IPS DF 6.9 (cell line): ENCODE data around the gene C3orf52.

Experiments
- DNase-seq: peaks from one replicate; pipeline ENCODE4 v3.0.0-alpha.2; 2013; ENCODE audit warnings: low read depth, low spot score
- H3K27ac ChIP-seq: one replicate; pipeline ENCODE4 v1.5.1; 2013; ENCODE audit warnings: low read length, control low read depth
- H3K27me3 ChIP-seq: 2 replicates; pipeline ENCODE4 v1.6.1; 2013; ENCODE audit warnings: mild to moderate bottlenecking, low read length; ENCODE audit not compliant: control insufficient read depth, insufficient read depth
- H3K36me3 ChIP-seq: 2 replicates; pipeline ENCODE4 v1.6.1; 2013; ENCODE audit warnings: low read length; ENCODE audit not compliant: control insufficient read depth, insufficient read depth
- H3K4me1 ChIP-seq: 2 replicates; pipeline ENCODE4 v1.6.1; 2013; ENCODE audit warnings: low read length; ENCODE audit not compliant: control insufficient read depth, insufficient read depth
- H3K4me3 ChIP-seq: 2 replicates; pipeline ENCODE4 v1.5.1; 2013; ENCODE audit warnings: mild to moderate bottlenecking, low read length
- H3K9me3 ChIP-seq: 2 replicates; pipeline ENCODE4 v1.6.1; 2013; ENCODE audit warnings: low read length, inconsistent platforms; ENCODE audit not compliant: control insufficient read depth, insufficient read depth
- WGBS: extraction: QIAGEN DNeasy Blood & Tissue Kit; methylation state at CpG from one replicate; pipeline ENCODE4 v1.1.7; 2013; ENCODE audit warnings: mixed read lengths, missing lambda C conversion rate; ENCODE audit not compliant: insufficient read length, insufficient coverage; 5-methylcytosine and 5-hydroxymethylcytosine counted together

C3orf52 gene

GRCh38 chr3:112136046-112136445 lies 49.9 kb downstream of the C3orf52 start:
- Histone ChIP-seq H3K27me3 (no peaks in the 10 kb centered on the region), H3K4me3 (no peak overlapping the region), H3K27ac (no peak overlapping the region), H3K36me3 (no peaks in the 10 kb centered on the region), H3K4me1 (no peaks in the 10 kb centered on the region), H3K9me3 (no peaks in the 10 kb centered on the region)
- DNase-seq, result no peak
- no CpG with 5 or more reads among the region's 1 CpG for WGBS

GRCh38 chr3:112136959-112137693 lies 50.9 kb downstream of the C3orf52 start:
- no CpG with 5 or more reads among the region's 5 CpGs for WGBS
- no peak overlapping the region for H3K27ac ChIP-seq
- no peak overlapping the region for H3K4me3 ChIP-seq
- H3K36me3 ChIP-seq, result no peaks in the 10 kb centered on the region
- no peaks in the 10 kb centered on the region for H3K9me3 ChIP-seq
- DNase-seq, result peak; percentile 54
- no peaks in the 10 kb centered on the region for H3K27me3 ChIP-seq
- H3K4me1 ChIP-seq, result no peaks in the 10 kb centered on the region

GRCh38 chr3:112137781-112138180 lies 51.6 kb downstream of the C3orf52 start:
- H3K27ac ChIP-seq, result no peak overlapping the region
- WGBS, result no CpG with 5 or more reads among the region's 4 CpGs
- no peak overlapping the region for H3K4me3 ChIP-seq
- H3K27me3 ChIP-seq, result no peaks in the 10 kb centered on the region
- no peaks in the 10 kb centered on the region for H3K36me3 ChIP-seq
- no peaks in the 10 kb centered on the region for H3K9me3 ChIP-seq
- DNase-seq, result no peak
- no peaks in the 10 kb centered on the region for H3K4me1 ChIP-seq

DNA sequence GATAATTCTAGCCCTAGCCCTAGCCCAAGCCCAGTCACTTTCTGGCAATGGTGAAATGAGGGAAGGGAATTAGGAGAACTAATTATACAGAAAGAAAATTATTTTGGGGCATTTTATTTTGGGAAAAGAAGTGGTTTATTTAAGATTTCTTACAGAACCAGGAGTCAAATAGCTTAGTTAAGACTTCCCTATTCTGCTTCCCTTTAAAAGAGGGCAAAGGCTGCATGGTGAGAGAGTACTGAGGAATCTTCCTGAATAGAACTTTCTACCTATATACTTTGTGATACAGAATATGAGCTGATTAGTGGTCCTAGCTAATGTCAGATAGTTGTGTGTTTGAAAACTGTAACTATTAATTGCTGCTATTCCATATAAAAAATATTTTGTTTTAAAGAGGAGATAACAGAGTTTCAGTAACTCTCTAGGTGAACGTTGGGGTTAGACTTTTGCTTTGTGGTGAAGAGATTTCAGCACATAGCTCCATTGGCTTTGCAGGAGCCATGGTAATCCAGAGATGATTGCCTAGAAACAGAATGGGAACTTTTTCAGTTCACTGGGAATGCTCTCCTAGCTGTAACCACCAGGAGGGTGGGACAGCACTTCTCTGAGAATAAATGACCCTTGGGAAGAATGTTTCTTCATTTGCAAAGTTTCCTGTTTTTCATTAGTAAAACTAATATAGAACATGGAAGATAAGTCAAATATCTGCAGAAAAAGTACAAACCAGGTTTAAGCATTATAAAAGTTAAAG lies 52.2 kb downstream of the C3orf52 start:
- H3K9me3 ChIP-seq, result no peaks in the 10 kb centered on the region
- H3K27me3 ChIP-seq, result no peaks in the 10 kb centered on the region
- H3K4me1 ChIP-seq, result no peaks in the 10 kb centered on the region
- no peak overlapping the region for H3K27ac ChIP-seq
- H3K4me3 ChIP-seq, result no peak overlapping the region
- H3K36me3 ChIP-seq, result no peaks in the 10 kb centered on the region
- no peak for DNase-seq
- no CpG with 5 or more reads among the region's 1 CpG for WGBS

GRCh38 chr3:112140584-112140983 lies 54.4 kb downstream of the C3orf52 start:
- no peak overlapping the region for H3K4me3 ChIP-seq
- no peaks in the 10 kb centered on the region for H3K4me1 ChIP-seq
- no peaks in the 10 kb centered on the region for H3K27me3 ChIP-seq
- H3K9me3 ChIP-seq, result no peaks in the 10 kb centered on the region
- no CpG with 5 or more reads among the region's 1 CpG for WGBS
- H3K36me3 ChIP-seq, result no peaks in the 10 kb centered on the region
- H3K27ac ChIP-seq, result no peak overlapping the region
- no peak for DNase-seq

GRCh38 chr3:112141293-112141692 lies 55.1 kb downstream of the C3orf52 start:
- Histone ChIP-seq H3K4me3 (no peak overlapping the region), H3K9me3 (no peaks in the 10 kb centered on the region), H3K36me3 (no peaks in the 10 kb centered on the region), H3K4me1 (no peaks in the 10 kb centered on the region), H3K27me3 (no peaks in the 10 kb centered on the region), H3K27ac (no peak overlapping the region)
- WGBS, result no CpG with 5 or more reads among the region's 2 CpGs
- no peak for DNase-seq

DNA sequence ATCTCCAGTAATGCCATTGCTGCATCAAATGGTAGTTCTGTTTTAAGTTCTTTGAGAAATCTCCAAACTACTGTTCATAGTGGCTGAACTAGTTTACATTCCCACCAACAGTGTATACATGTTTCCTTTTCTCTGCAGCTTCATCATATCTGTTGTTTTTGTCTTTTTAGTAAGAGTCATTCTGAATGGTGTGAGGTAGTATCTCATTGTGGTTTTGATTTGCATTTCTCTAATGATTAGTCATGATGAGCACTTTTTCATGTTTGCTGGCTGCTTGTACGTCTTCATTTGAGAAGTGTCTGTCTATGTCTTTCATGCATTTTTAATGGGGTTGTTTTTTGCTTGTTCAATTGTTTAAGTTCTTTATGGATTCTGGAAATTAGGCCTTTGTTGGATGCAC lies 57.1 kb downstream of the C3orf52 start:
- H3K4me1 ChIP-seq, result no peaks in the 10 kb centered on the region
- no peak overlapping the region for H3K27ac ChIP-seq
- H3K27me3 ChIP-seq, result no peaks in the 10 kb centered on the region
- no peak overlapping the region for H3K4me3 ChIP-seq
- no peaks in the 10 kb centered on the region for H3K36me3 ChIP-seq
- WGBS, result no CpG with 5 or more reads among the region's 1 CpG
- DNase-seq, result no peak
- no peaks in the 10 kb centered on the region for H3K9me3 ChIP-seq

- Histone ChIP-seq H3K9me3 (no peaks in the 10 kb centered on the region), H3K4me3 (no peak overlapping the region), H3K36me3 (no peaks in the 10 kb centered on the region), H3K27me3 (no peaks in the 10 kb centered on the region), H3K27ac (no peak overlapping the region), H3K4me1 (no peaks in the 10 kb centered on the region)
- WGBS, result no CpG with 5 or more reads among the region's 1 CpG
- DNase-seq, result no peak
Measured at GRCh38 chr3:112143689-112144088, 57.5 kb downstream of the C3orf52 start.

- no CpG with 5 or more reads among the region's 1 CpG for WGBS
- H3K27ac ChIP-seq, result no peak overlapping the region
- no peaks in the 10 kb centered on the region for H3K36me3 ChIP-seq
- no peaks in the 10 kb centered on the region for H3K4me1 ChIP-seq
- DNase-seq, result no peak
- H3K4me3 ChIP-seq, result no peak overlapping the region
- H3K9me3 ChIP-seq, result no peaks in the 10 kb centered on the region
- H3K27me3 ChIP-seq, result no peaks in the 10 kb centered on the region
Measured at GRCh38 chr3:112149136-112149535, 62.9 kb downstream of the C3orf52 start.

DNA sequence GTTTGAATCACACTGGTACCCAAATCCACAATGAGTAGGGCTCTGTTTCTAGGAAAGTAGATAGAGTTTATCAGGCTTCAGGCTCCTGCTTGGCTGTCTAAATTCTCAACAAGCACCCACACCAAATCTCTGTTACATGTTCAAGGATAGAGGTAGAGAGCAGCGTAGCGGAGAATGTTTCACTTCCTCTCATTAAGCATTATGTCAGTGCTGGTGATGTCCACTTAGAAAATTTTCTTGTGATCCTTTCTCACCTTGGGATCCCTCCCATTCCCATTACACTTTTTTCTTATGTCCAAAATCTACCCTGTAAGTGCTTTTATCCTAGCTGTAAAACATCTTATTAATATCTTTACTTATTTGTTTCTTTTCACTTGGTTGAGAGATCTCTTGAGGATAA lies 81.6 kb downstream of the C3orf52 start:
- no CpG with 5 or more reads among the region's 2 CpGs for WGBS
- no peaks in the 10 kb centered on the region for H3K9me3 ChIP-seq

More for the DNA sequence above, 81.6 kb downstream of the C3orf52 start:
- H3K27me3 ChIP-seq, result no peaks in the 10 kb centered on the region
- no peaks in the 10 kb centered on the region for H3K4me1 ChIP-seq
- no peak overlapping the region for H3K27ac ChIP-seq
- H3K4me3 ChIP-seq, result no peak overlapping the region
- no peaks in the 10 kb centered on the region for H3K36me3 ChIP-seq
- no peak for DNase-seq
